BJ (cell line): ENCODE measurements around the gene F9. TPM values are rescaled to one million over a fixed set of nuclear protein-coding genes. Genes with fewer than 3 reads are reported as not detected.

Source experiments
- CTCF ChIA-PET: fragments of 350-600 bp; formaldehyde crosslinking; extraction: SDS; loops from one replicate; lab custom pipeline; 2021; ENCODE audit warnings: antibody characterized with exemption, inconsistent platforms; lab: Yijun Ruan, JAX
- POLR2A ChIA-PET: fragments of 300-600 bp; sonication (Branson Sonifier 250); formaldehyde crosslinking; extraction: SDS; loops from one replicate; lab custom pipeline; 2021; ENCODE audit warnings: antibody characterized with exemption; lab: Charles Lee
- DNase-seq: peaks from one replicate; pipeline ENCODE4 v3.0.0-alpha.2; 2011; ENCODE audit warnings: low read depth
- H3K27me3 ChIP-seq: 2 replicates; pipeline ENCODE4 v1.6.0; 2011; ENCODE audit warnings: low read length; ENCODE audit not compliant: control insufficient read depth, insufficient read depth
- H3K36me3 ChIP-seq: 2 replicates; pipeline ENCODE4 v1.5.1; 2011; ENCODE audit warnings: low read length; ENCODE audit not compliant: control insufficient read depth, insufficient read depth
- H3K4me3 ChIP-seq: 2 replicates; pipeline ENCODE4 v1.5.1; 2011; ENCODE audit warnings: low read depth, mild to moderate bottlenecking, control low read depth, low read length
- CTCF ChIP-seq: IDR thresholded peaks from 2 replicates; pipeline ENCODE4 v1.5.1; 2011; ENCODE audit warnings: low read depth, mild to moderate bottlenecking, control low read depth, inconsistent platforms, low read length, moderate library complexity; ENCODE audit not compliant: insufficient read depth
- polyA plus RNA-seq: library from polyadenylated mRNA; depleted of rRNA; stranded (reverse); fragments of >200 nt; gene quantifications from 2 replicates; pipeline ENCODE4 v1.2.3, GENCODE V29; 2011; rRNA removed

F9 gene
- polyA plus RNA-seq, 1 experiment: not detected

- no peak for DNase-seq
- Histone ChIP-seq H3K4me3 (no peak overlapping the region), H3K27me3 (no peaks in the 10 kb centered on the region), H3K36me3 (no peaks in the 10 kb centered on the region)
- ChIA-PET POLR2A (no interaction called here), CTCF (no interaction called here)
- TF ChIP-seq CTCF: no peak
Observed at GRCh38 chrX:139581068-139581467, 50.5 kb downstream of the F9 start.

- CTCF ChIA-PET: no interaction called here
- Histone ChIP-seq H3K36me3 (no peaks in the 10 kb centered on the region), H3K27me3 (no peaks in the 10 kb centered on the region), H3K4me3 (no peak overlapping the region)
- TF ChIP-seq CTCF: no peak
- DNase-seq: no peak
- POLR2A ChIA-PET: no interaction called here
Observed at GRCh38 chrX:139585613-139586012, 55.1 kb downstream of the F9 start.

- no peak for TF ChIP-seq CTCF
- Histone ChIP-seq H3K27me3 (no peaks in the 10 kb centered on the region), H3K4me3 (no peak overlapping the region), H3K36me3 (no peaks in the 10 kb centered on the region)
- DNase-seq: no peak
- ChIA-PET POLR2A (no interaction called here), CTCF (interaction anchor here (1.1 kb wide), 1 partner anchor 27 kb away, joined by 4 read pairs; no protein-coding TSS in a partner anchor)
Observed at GRCh38 chrX:139596068-139596467, 65.5 kb downstream of the F9 start.

- H3K27me3 ChIP-seq: no peaks in the 10 kb centered on the region
- ChIA-PET POLR2A (no interaction called here), CTCF (no interaction called here)
- no peak overlapping the region for H3K4me3 ChIP-seq
- no peaks in the 10 kb centered on the region for H3K36me3 ChIP-seq
- no peak for TF ChIP-seq CTCF
- DNase-seq: no peak
Observed at GRCh38 chrX:139600105-139600504, 69.6 kb downstream of the F9 start.

Other genes with a start within 250 kb of the F9 start
- not detected in 2 replicates for gene MCF2, start 177.4 kb downstream of the F9 start, polyA plus RNA-seq